HEK293 (cell line): ENCODE results near the gene VPS54.

ENCODE experiments used
- CTCF ChIA-PET: fragments of 350-600 bp; formaldehyde crosslinking; extraction: SDS; loops from one replicate; lab custom pipeline; 2021; ENCODE audit warnings: antibody characterized with exemption; lab: Yijun Ruan, JAX
- POLR2A ChIA-PET: fragments of 300-600 bp; formaldehyde crosslinking; extraction: SDS; loops from one replicate; lab custom pipeline; 2020; ENCODE audit warnings: antibody characterized with exemption, inconsistent platforms; lab: Yijun Ruan, JAX
- H3K27ac ChIP-seq: fragments of 200-500 bp; sonication (Bioruptor generic); 2 replicates; pipeline ENCODE4 v1.5.1; 2014; ENCODE audit warnings: low read depth, low read length, control low read depth, inconsistent platforms; ENCODE audit errors: extremely low read depth
- H3K36me3 ChIP-seq, 2 experiments: fragments of 200-500 bp in 1 of 2; sonication (Bioruptor generic) in 1 of 2; 1 replicate in 1 of 2; 2 replicates in 1 of 2; pipeline ENCODE4 v1.5.1; 2014 to 2017; ENCODE audit warnings: inconsistent platforms in 2 of 2, low read length in 2 of 2; ENCODE audit not compliant: control insufficient read depth in 2 of 2, insufficient read depth in 1 of 2
- H3K4me1 ChIP-seq: fragments of 200-500 bp; sonication (Bioruptor generic); 2 replicates; pipeline ENCODE4 v1.5.1; 2014; ENCODE audit warnings: mild to moderate bottlenecking, low read length, inconsistent platforms; ENCODE audit not compliant: control insufficient read depth, insufficient read depth
- H3K4me3 ChIP-seq: 2 replicates; pipeline ENCODE4 v1.5.1; 2011; ENCODE audit warnings: low read depth, mild to moderate bottlenecking, control low read depth, low read length, moderate library complexity
- H3K9me3 ChIP-seq: fragments of 200-500 bp; sonication (Bioruptor generic); 2 replicates; pipeline ENCODE4 v1.5.1; 2014; ENCODE audit warnings: low read depth, low read length, inconsistent platforms; ENCODE audit not compliant: control insufficient read depth, insufficient read depth
- GFI1B ChIP-seq: fragments of 450-650 bp; formaldehyde crosslinking; IDR thresholded peaks from 2 replicates; pipeline ENCODE4 v1.5.1; 2016; ENCODE audit warnings: missing biosample characterization, missing genetic modification characterization
- RBAK ChIP-seq: fragments of 450-650 bp; formaldehyde crosslinking; IDR thresholded peaks from 2 replicates; pipeline ENCODE4 v1.5.1; 2016; ENCODE audit warnings: missing biosample characterization, missing genetic modification characterization
- SALL2 ChIP-seq: fragments of 450-650 bp; formaldehyde crosslinking; IDR thresholded peaks from 2 replicates; pipeline ENCODE4 v1.5.0; 2017; ENCODE audit warnings: missing biosample characterization, mild to moderate bottlenecking, missing genetic modification characterization, borderline replicate concordance
- SP3 ChIP-seq: fragments of 450-650 bp; formaldehyde crosslinking; IDR thresholded peaks from 2 replicates; pipeline ENCODE4 v1.5.1; 2016; ENCODE audit warnings: missing biosample characterization, missing genetic modification characterization
- YY1 ChIP-seq: fragments of 450-650 bp; formaldehyde crosslinking; IDR thresholded peaks from 2 replicates; pipeline ENCODE4 v1.5.1; 2018; ENCODE audit warnings: missing biosample characterization, missing genetic modification characterization
- ZBTB1 ChIP-seq: fragments of 450-650 bp; formaldehyde crosslinking; IDR thresholded peaks from 2 replicates; pipeline ENCODE4 v1.5.1; 2016; ENCODE audit warnings: missing biosample characterization, missing genetic modification characterization
- ZBTB10 ChIP-seq: fragments of 450-650 bp; formaldehyde crosslinking; IDR thresholded peaks from 2 replicates; pipeline ENCODE4 v1.5.1; 2016; ENCODE audit warnings: missing biosample characterization, missing genetic modification characterization
- ZBTB21 ChIP-seq: fragments of 450-650 bp; formaldehyde crosslinking; IDR thresholded peaks from 2 replicates; pipeline ENCODE4 v1.5.1; 2017; ENCODE audit warnings: missing biosample characterization, missing genetic modification characterization
- ZBTB48 ChIP-seq: fragments of 450-650 bp; formaldehyde crosslinking; IDR thresholded peaks from 2 replicates; pipeline ENCODE4 v1.5.1; 2016; ENCODE audit warnings: missing biosample characterization, missing genetic modification characterization
- ZNF114 ChIP-seq: fragments of 450-650 bp; formaldehyde crosslinking; IDR thresholded peaks from 2 replicates; pipeline ENCODE4 v1.5.0; 2017; ENCODE audit warnings: missing biosample characterization, missing genetic modification characterization
- ZNF148 ChIP-seq: fragments of 450-650 bp; formaldehyde crosslinking; IDR thresholded peaks from 2 replicates; pipeline ENCODE4 v1.5.0; 2017; ENCODE audit warnings: missing biosample characterization, missing genetic modification characterization, borderline replicate concordance
- ZNF341 ChIP-seq: fragments of 450-650 bp; formaldehyde crosslinking; IDR thresholded peaks from 2 replicates; pipeline ENCODE4; 2016; ENCODE audit warnings: low read depth, missing biosample characterization, missing genetic modification characterization
- ZNF488 ChIP-seq: fragments of 450-650 bp; formaldehyde crosslinking; IDR thresholded peaks from 2 replicates; pipeline ENCODE4 v1.5.1; 2016; ENCODE audit warnings: missing biosample characterization, missing genetic modification characterization
- ZNF514 ChIP-seq: fragments of 450-650 bp; formaldehyde crosslinking; IDR thresholded peaks from 2 replicates; pipeline ENCODE4 v1.5.1; 2016; ENCODE audit warnings: missing biosample characterization, missing genetic modification characterization
- ZNF707 ChIP-seq: fragments of 450-650 bp; formaldehyde crosslinking; IDR thresholded peaks from 2 replicates; pipeline ENCODE4 v1.5.1; 2016; ENCODE audit warnings: missing biosample characterization, missing genetic modification characterization
- ZNF747 ChIP-seq: fragments of 450-650 bp; formaldehyde crosslinking; IDR thresholded peaks from 2 replicates; pipeline ENCODE4 v1.5.1; 2016; ENCODE audit warnings: missing biosample characterization, missing genetic modification characterization
- ZNF792 ChIP-seq: fragments of 450-650 bp; formaldehyde crosslinking; IDR thresholded peaks from 2 replicates; pipeline ENCODE4 v1.5.1; 2016; ENCODE audit warnings: missing biosample characterization, missing genetic modification characterization
- ZSCAN23 ChIP-seq: fragments of 450-650 bp; formaldehyde crosslinking; IDR thresholded peaks from 2 replicates; pipeline ENCODE4 v1.5.1; 2016; ENCODE audit warnings: missing biosample characterization, missing genetic modification characterization

The VPS54 gene

GRCh38 chr2:64008434-64009009, 10.7 kb downstream of the VPS54 start:
- no peaks in the 10 kb centered on the region for H3K4me1 ChIP-seq
- CTCF ChIA-PET: no interaction called here
- H3K27ac ChIP-seq: no peak overlapping the region
- no peaks in the 10 kb centered on the region for H3K36me3 ChIP-seq
- POLR2A ChIA-PET: no interaction called here
- H3K9me3 ChIP-seq: no peaks in the 10 kb centered on the region
- TF ChIP-seq ZNF747 (no peak), YY1 (no peak), ZBTB1 (tag by site-specific recombination) (no peak), ZBTB10 (no peak), ZNF114 (tag by site-specific recombination) (no peak), ZBTB48 (no peak), GFI1B (tag by site-specific recombination) (no peak), ZSCAN23 (tag by site-specific recombination) (no peak), ZBTB21 (tag by site-specific recombination) (no peak), RBAK (no peak), ZNF514 (tag by site-specific recombination) (no peak), ZNF707 (no peak)
- H3K4me3 ChIP-seq: no peak overlapping the region

- TF ChIP-seq ZNF148 (tag by site-specific recombination): no peak
- no peak for TF ChIP-seq ZNF792
- no peak for TF ChIP-seq SALL2
- TF ChIP-seq ZNF341 (tag by site-specific recombination): no peak
- TF ChIP-seq ZNF488: no peak
- no peak for TF ChIP-seq SP3 (tag by site-specific recombination)
- TF ChIP-seq, all 188 proteins: peak for 0
- CTCF ChIA-PET: no interaction called here
Measured at GRCh38 chr2:64007924-64008323, 11.3 kb downstream of the VPS54 start.

More at GRCh38 chr2:64007924-64008323, 11.3 kb downstream of the VPS54 start:
- Histone ChIP-seq H3K9me3 (no peaks in the 10 kb centered on the region), H3K27ac (no peak overlapping the region), H3K36me3 (no peaks in the 10 kb centered on the region), H3K4me3 (no peak overlapping the region), H3K4me1 (no peaks in the 10 kb centered on the region)
- POLR2A ChIA-PET: no interaction called here
